HCT116 (cell line): ENCODE results near the gene TBC1D19. TPM values are rescaled to one million over a fixed set of nuclear protein-coding genes. Genes with fewer than 3 reads are reported as not detected.

Experiments
- ATAC-seq: fragments of 200-7000 bp; cut with Tn5 transposase; 2 replicates; pipeline ENCODE4 v1.9.1; 2020; ENCODE audit warnings: mild to moderate bottlenecking, moderate library complexity
- BruUV-seq: library from RNA; stranded (reverse); fragments of 400-500 nt; replicated peaks from 2 replicates; lab custom pipeline; 2021; lab: Mats Ljungman, UMichigan
- CTCF ChIA-PET: fragments of 300-600 bp; sonication (Branson Sonifier 250); formaldehyde crosslinking; loops from one replicate; lab custom pipeline; 2021; ENCODE audit warnings: antibody characterized with exemption; lab: Charles Lee
- POLR2A ChIA-PET: fragments of 300-600, 350-600 bp; sonication (Branson Sonifier 250); formaldehyde crosslinking; loops from one replicate; lab custom pipeline; 2021; ENCODE audit warnings: antibody characterized with exemption; lab: Charles Lee
- RAD21 ChIA-PET, 2 experiments: fragments of 300-600 bp; sonication (Branson Sonifier 250); formaldehyde crosslinking; loops; one replicate each; lab custom pipeline; 2023; ENCODE audit warnings: low total read pairs in 2 of 2; ENCODE audit not compliant: uncharacterized antibody in 2 of 2, unreplicated experiment in 2 of 2, low non-redundant PET in 1 of 2; lab: Charles Lee
- DNase-seq: peaks from one replicate; pipeline ENCODE4 v3.0.0-alpha.2; 2010; ENCODE audit warnings: low read depth, low spot score
- H2AFZ ChIP-seq: fragments of 200-600 bp; shearing (Covaris generic), sonication (generic); 2 replicates; pipeline ENCODE4 v1.6.1; 2017; ENCODE audit warnings: low read depth, mixed run types, mixed read lengths, antibody characterized with exemption, low read length; ENCODE audit not compliant: poor library complexity, severe bottlenecking
- H3K27ac ChIP-seq: 2 replicates; pipeline ENCODE4 v1.5.1; 2012; ENCODE audit warnings: low read depth, low read length
- H3K27me3 ChIP-seq: fragments of 200-600 bp; sonication (generic); 2 replicates; pipeline ENCODE4 v1.6.1; 2016; ENCODE audit warnings: mixed run types, low read length, mixed read lengths; ENCODE audit not compliant: insufficient read depth
- H3K36me3 ChIP-seq, 2 experiments: fragments of 200-500 bp in 1 of 2; fragments of 200-600 bp in 1 of 2; sonication (Bioruptor generic) in 1 of 2; sonication (generic) in 1 of 2; 2 replicates each; pipeline versions ENCODE4 v1.5.1 to v1.6.1; 2014 to 2016; ENCODE audit warnings: low read length in 2 of 2, inconsistent platforms in 1 of 2, mixed read lengths in 1 of 2, mixed run types in 1 of 2; ENCODE audit not compliant: insufficient read depth in 2 of 2, control insufficient read depth in 1 of 2
- H3K4me1 ChIP-seq, 2 experiments: fragments of 200-600 bp in 1 of 2; sonication (generic) in 1 of 2; 2 replicates each; pipeline versions ENCODE4 v1.5.1 to v1.6.1; 2012 to 2017; ENCODE audit warnings: low read length in 2 of 2, inconsistent platforms in 1 of 2, mild to moderate bottlenecking in 1 of 2, mixed read lengths in 1 of 2, mixed run types in 1 of 2, moderate library complexity in 1 of 2; ENCODE audit not compliant: insufficient read depth in 2 of 2, control insufficient read depth in 1 of 2
- H3K4me2 ChIP-seq: fragments of 200-600 bp; sonication (generic); 2 replicates; pipeline ENCODE4 v1.6.1; 2017; ENCODE audit warnings: mixed run types, low read length, mixed read lengths
- H3K4me3 ChIP-seq, 2 experiments: fragments of 200-600 bp in 1 of 2; sonication (generic) in 1 of 2; replicated peaks in 1 of 2; 2 replicates each; pipeline ENCODE4 v1.5.1; 2011 to 2016; ENCODE audit warnings: low read length in 2 of 2, control low read depth in 1 of 2, low read depth in 1 of 2, mild to moderate bottlenecking in 1 of 2, mixed read lengths in 1 of 2, mixed run types in 1 of 2
- H3K79me2 ChIP-seq: fragments of 200-600 bp; sonication (generic); 2 replicates; pipeline ENCODE4 v1.6.1; 2017; ENCODE audit warnings: mild to moderate bottlenecking, mixed run types, low read length, moderate library complexity, mixed read lengths; ENCODE audit not compliant: insufficient read depth
- H3K9ac ChIP-seq: fragments of 200-600 bp; sonication (generic); 2 replicates; pipeline ENCODE4 v1.6.1; 2016; ENCODE audit warnings: low read length, mixed read lengths
- H3K9me2 ChIP-seq: fragments of 200-600 bp; sonication (generic), shearing (Covaris generic); 2 replicates; pipeline ENCODE4 v1.6.1; 2017; ENCODE audit warnings: mixed run types, mild to moderate bottlenecking, moderate library complexity; ENCODE audit not compliant: insufficient read depth
- H3K9me3 ChIP-seq, 2 experiments: fragments of 200-500 bp in 1 of 2; fragments of 200-600 bp in 1 of 2; sonication (Bioruptor generic) in 1 of 2; sonication (generic) in 1 of 2; 2 replicates each; pipeline ENCODE4 v1.6.1; 2014 to 2017; ENCODE audit warnings: low read length in 2 of 2, mixed read lengths in 2 of 2, inconsistent platforms in 1 of 2, low read depth in 1 of 2, mild to moderate bottlenecking in 1 of 2, mixed run types in 1 of 2, moderate library complexity in 1 of 2; ENCODE audit not compliant: control insufficient read depth in 1 of 2, insufficient read depth in 1 of 2
- H4K20me1 ChIP-seq: fragments of 200-600 bp; sonication (generic), shearing (Covaris generic); 2 replicates; pipeline ENCODE4 v1.6.1; 2017; ENCODE audit warnings: mixed run types, mild to moderate bottlenecking, moderate library complexity; ENCODE audit not compliant: insufficient read depth
- CEBPB ChIP-seq: IDR thresholded peaks from 2 replicates; pipeline ENCODE4 v1.6.1; 2012; ENCODE audit warnings: low read depth
- EZH2phosphoT487 ChIP-seq: fragments of 200-600 bp; IDR thresholded peaks from 2 replicates; pipeline ENCODE4 v1.6.1; 2018; ENCODE audit warnings: antibody characterized with exemption, borderline replicate concordance
- POLR2AphosphoS5 ChIP-seq: IDR thresholded peaks from 2 replicates; pipeline ENCODE4 v1.6.1; 2011; ENCODE audit warnings: mild to moderate bottlenecking, low read depth, low read length, moderate library complexity
- RAD21 ChIP-seq: IDR thresholded peaks from 2 replicates; pipeline ENCODE4 v1.6.1; 2012; ENCODE audit warnings: low read depth, mild to moderate bottlenecking
- SIN3A ChIP-seq: IDR thresholded peaks from 2 replicates; pipeline ENCODE4 v1.6.1; 2012; ENCODE audit warnings: low read depth
- SP1 ChIP-seq: IDR thresholded peaks from 2 replicates; pipeline ENCODE4 v1.6.1; 2012; ENCODE audit warnings: low read depth
- intact Hi-C: fragments of 100-400 bp; cut with micrococcal nuclease; formaldehyde crosslinking; loops from 2 replicates; pipeline ENCODE4 v1.10.0; 2022
- total RNA-seq: library from RNA; stranded (reverse); gene quantifications from one replicate; pipeline ENCODE4 v1.2.1, GENCODE V29; 2021; ENCODE audit not compliant: unreplicated experiment
- TF ChIP-seq, protein P1 (sequence below), 3 experiments: fragments of 200-600 bp in 1 of 3; sonication (generic) in 1 of 3; IDR thresholded peaks in 2 of 3; conservative IDR thresholded peaks in 1 of 3; 2 replicates each; pipeline ENCODE4 v1.5.1; 2012 to 2017; ENCODE audit warnings: low read depth in 2 of 3, low read length in 2 of 3, antibody characterized with exemption in 1 of 3, borderline replicate concordance in 1 of 3, control low read depth in 1 of 3, mild to moderate bottlenecking in 1 of 3, mixed read lengths in 1 of 3, mixed run types in 1 of 3, moderate library complexity in 1 of 3; ENCODE audit not compliant: insufficient read depth in 1 of 3

Gene TBC1D19
- total RNA-seq, 1 experiment from 2014 or later = 25.4 TPM

DNA sequence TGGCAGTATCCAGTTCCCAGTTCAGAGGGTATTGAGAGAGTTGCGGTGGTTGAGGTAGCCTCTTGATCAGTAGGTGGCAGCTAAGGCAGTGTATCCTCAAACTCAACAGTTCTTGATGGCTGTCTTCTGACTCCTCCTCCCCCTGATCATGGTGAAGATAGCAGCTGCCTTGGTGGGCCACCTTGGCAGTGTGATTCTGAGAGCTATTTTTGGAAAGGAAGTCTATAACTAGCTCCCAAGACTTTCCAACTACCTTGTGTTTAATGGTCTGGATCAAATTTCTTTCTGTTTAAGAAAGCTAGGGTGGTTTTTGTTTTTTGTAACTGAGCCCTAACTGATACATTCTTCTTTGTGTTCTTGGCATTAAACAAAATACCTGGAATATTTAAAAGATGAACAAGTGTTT lies 10.5 kb upstream of the TBC1D19 start:
- TF ChIP-seq SIN3A = no peak
- TF ChIP-seq RAD21 = peak; percentile 32
- TF ChIP-seq, protein P1, sequence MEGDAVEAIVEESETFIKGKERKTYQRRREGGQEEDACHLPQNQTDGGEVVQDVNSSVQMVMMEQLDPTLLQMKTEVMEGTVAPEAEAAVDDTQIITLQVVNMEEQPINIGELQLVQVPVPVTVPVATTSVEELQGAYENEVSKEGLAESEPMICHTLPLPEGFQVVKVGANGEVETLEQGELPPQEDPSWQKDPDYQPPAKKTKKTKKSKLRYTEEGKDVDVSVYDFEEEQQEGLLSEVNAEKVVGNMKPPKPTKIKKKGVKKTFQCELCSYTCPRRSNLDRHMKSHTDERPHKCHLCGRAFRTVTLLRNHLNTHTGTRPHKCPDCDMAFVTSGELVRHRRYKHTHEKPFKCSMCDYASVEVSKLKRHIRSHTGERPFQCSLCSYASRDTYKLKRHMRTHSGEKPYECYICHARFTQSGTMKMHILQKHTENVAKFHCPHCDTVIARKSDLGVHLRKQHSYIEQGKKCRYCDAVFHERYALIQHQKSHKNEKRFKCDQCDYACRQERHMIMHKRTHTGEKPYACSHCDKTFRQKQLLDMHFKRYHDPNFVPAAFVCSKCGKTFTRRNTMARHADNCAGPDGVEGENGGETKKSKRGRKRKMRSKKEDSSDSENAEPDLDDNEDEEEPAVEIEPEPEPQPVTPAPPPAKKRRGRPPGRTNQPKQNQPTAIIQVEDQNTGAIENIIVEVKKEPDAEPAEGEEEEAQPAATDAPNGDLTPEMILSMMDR (IDR thresholded peaks at IDR 0.05 in 2 of 3, conservative IDR thresholded peaks at IDR 0.05 in 1 of 3; ENCODE audit: borderline replicate concordance in 1 of 3, insufficient read depth in 1 of 3, low read depth in 2 of 3, low read length in 2 of 3) = peak in 1 of 3 experiments; percentile 18; a peak in 2 of 6 replicates
- TF ChIP-seq SP1 = peak; percentile 22; the same call in 1 of the 2 replicates
- TF ChIP-seq POLR2AphosphoS5 = no peak
- Histone ChIP-seq H3K4me1 (peaks cover 35 to 49% of the 10 kb centered on the region in 2 experiments), H3K4me2 (no peak overlapping the region; the same call in 1 of the 2 replicates), H4K20me1 (no peaks in the 10 kb centered on the region), H3K36me3 (no peaks in the 10 kb centered on the region), H3K4me3 (no peak overlapping the region), H3K9me3 (no peaks in the 10 kb centered on the region), H3K27ac (no peak overlapping the region), H3K9me2 (no peaks in the 10 kb centered on the region), H3K9ac (no peak overlapping the region), H3K27me3 (no peaks in the 10 kb centered on the region), H2AFZ (peak overlapping the region; percentile 24), H3K79me2 (no peaks in the 10 kb centered on the region)
- ChIA-PET RAD21 (no interaction called here), POLR2A (interaction anchor here (1.9 kb wide), 1 partner anchor 11 kb away, joined by 4 read pairs; the partner anchor contains the start of gene TBC1D19), CTCF (no interaction called here)
- intact Hi-C loops = no loop called here
- ATAC-seq (peak; percentile 53), DNase-seq (no peak)
- no TSS peak for BruUV-seq

DNA sequence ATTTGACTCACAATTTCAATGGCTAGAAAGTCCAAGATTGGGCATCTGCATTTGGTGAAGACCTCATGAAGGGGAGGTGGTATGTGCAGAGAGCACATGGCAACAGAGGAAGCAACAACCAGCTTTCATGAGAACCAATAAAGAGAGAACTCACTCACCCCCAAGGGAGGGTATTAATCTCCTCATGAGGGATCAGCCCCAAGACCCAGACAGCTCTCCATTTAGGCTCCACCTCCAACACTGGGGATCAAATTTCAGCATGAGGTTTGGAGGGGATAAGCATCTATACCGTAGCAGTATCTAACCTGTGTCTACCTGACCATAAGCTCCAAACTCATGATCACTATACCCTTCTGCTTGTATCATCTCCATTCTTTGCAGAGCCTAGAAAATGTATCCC lies 9.3 kb upstream of the TBC1D19 start:
- DNase-seq (no peak), ATAC-seq (peak; percentile 52; the same call in 1 of the 2 replicates)
- Histone ChIP-seq H3K4me3 (no peak overlapping the region), H3K27ac (no peak overlapping the region), H3K9me3 (no peaks in the 10 kb centered on the region), H2AFZ (peak overlapping the region; percentile 83), H3K4me1 (peaks cover 29 to 37% of the 10 kb centered on the region in 2 experiments; a peak in 3 of 4 replicates), H3K79me2 (no peaks in the 10 kb centered on the region), H4K20me1 (no peaks in the 10 kb centered on the region), H3K4me2 (0 out of 2 replicates have a peak overlapping the region, but pooled peaks have one; percentile 3), H3K9me2 (no peaks in the 10 kb centered on the region), H3K27me3 (no peaks in the 10 kb centered on the region), H3K36me3 (no peaks in the 10 kb centered on the region), H3K9ac (no peak overlapping the region)
- no TSS peak for BruUV-seq
- ChIA-PET RAD21 (no interaction called here), CTCF (no interaction called here), POLR2A (interaction anchor here (1.8 kb wide), 1 partner anchor 9 kb away, joined by 8 read pairs; the partner anchor contains the start of gene TBC1D19)
- intact Hi-C loops = no loop called here
- TF ChIP-seq CEBPB (no peak), EZH2phosphoT487 (no peak)
